Choroid plexus epithelial cell (primary cell): Measurements from ENCODE around the gene LHX4.
"Not testable (repeated sequence)": the region's sequence is repeated elsewhere in the genome, so short reads cannot be mapped to it uniquely, and the experiment has no call there.

Source experiments
- DNase-seq: peaks from one replicate; pipeline ENCODE4 v3.0.0-alpha.2; 2010; ENCODE audit warnings: low read depth
- H3K4me3 ChIP-seq: 2 replicates; pipeline ENCODE4 v1.5.1; 2011; ENCODE audit warnings: low read depth, mild to moderate bottlenecking, control low read depth, low read length, moderate library complexity
- CTCF ChIP-seq: conservative IDR thresholded peaks from 2 replicates; pipeline ENCODE4 v1.5.1; 2011; ENCODE audit warnings: low read depth, mild to moderate bottlenecking, control low read depth, inconsistent platforms, low read length, moderate library complexity

LHX4 gene

GRCh38 chr1:180196436-180197003, 33.5 kb upstream of the LHX4 start:
- no peak for DNase-seq
- TF ChIP-seq CTCF = no peak
- no peak overlapping the region for H3K4me3 ChIP-seq

GRCh38 chr1:180197231-180197630, 32.8 kb upstream of the LHX4 start:
- no peak for DNase-seq
- TF ChIP-seq CTCF = no peak
- H3K4me3 ChIP-seq = no peak overlapping the region

- no peak overlapping the region for H3K4me3 ChIP-seq
- TF ChIP-seq CTCF = no peak
- DNase-seq = no peak
Observed at GRCh38 chr1:180198196-180198595, 31.9 kb upstream of the LHX4 start.

GRCh38 chr1:180198611-180199010, 31.5 kb upstream of the LHX4 start:
- no peak for DNase-seq
- no peak overlapping the region for H3K4me3 ChIP-seq
- no peak for TF ChIP-seq CTCF

GRCh38 chr1:180199018-180199417, 31.0 kb upstream of the LHX4 start:
- H3K4me3 ChIP-seq = no peak overlapping the region
- no peak for DNase-seq
- no peak for TF ChIP-seq CTCF

GRCh38 chr1:180201451-180202200, 28.4 kb upstream of the LHX4 start:
- DNase-seq = no peak
- H3K4me3 ChIP-seq = no peak overlapping the region
- TF ChIP-seq CTCF = no peak

- not testable (repeated sequence) for H3K4me3 ChIP-seq, DNase-seq
Observed at GRCh38 chr1:180202588-180202987, 27.5 kb upstream of the LHX4 start.
